ENCODE measurements around the gene LYZL1.

GRCh38 chr10:29295813-29296212, 6.9 kb downstream of the LYZL1 start:
- no peak for TF ChIP-seq POLR2A (IDR thresholded peaks at IDR 0.05)
- no peak for TF ChIP-seq CTCF (IDR thresholded peaks at IDR 0.05)
